GM04503 (cell line): ENCODE results near the gene INPP5D.
A peak's percentile ranks its signal among the peaks of the same experiment; 100 is the strongest.
"Not testable (repeated sequence)": the region's sequence is repeated elsewhere in the genome, so short reads cannot be mapped to it uniquely, and the experiment has no call there.

Source experiments
- DNase-seq: peaks from one replicate; pipeline ENCODE4 v3.0.0-alpha.2; 2012; ENCODE audit warnings: low read depth

INPP5D gene

GRCh38 chr2:233142355-233142897, 82.3 kb downstream of the INPP5D start:
- DNase-seq = no peak

GRCh38 chr2:233143700-233144331, 83.7 kb downstream of the INPP5D start:
- DNase-seq = no peak

GRCh38 chr2:233145726-233146125, 85.6 kb downstream of the INPP5D start:
- no peak for DNase-seq

- no peak for DNase-seq
Observed at GRCh38 chr2:233146194-233146593, 86.1 kb downstream of the INPP5D start.

- no peak for DNase-seq
Observed at GRCh38 chr2:233147136-233147828, 87.1 kb downstream of the INPP5D start.

GRCh38 chr2:233147829-233148167, 87.7 kb downstream of the INPP5D start:
- no peak for DNase-seq

- DNase-seq = no peak
Observed at GRCh38 chr2:233148354-233148753, 88.2 kb downstream of the INPP5D start.

GRCh38 chr2:233152541-233152940, 92.4 kb downstream of the INPP5D start:
- DNase-seq = peak; percentile 3

- DNase-seq = no peak
Observed at GRCh38 chr2:233153146-233153798, 93.1 kb downstream of the INPP5D start.

- no peak for DNase-seq
Observed at GRCh38 chr2:233156001-233156400, 95.9 kb downstream of the INPP5D start.

- DNase-seq = not testable (repeated sequence)
Observed at GRCh38 chr2:233156461-233156860, 96.3 kb downstream of the INPP5D start.

- DNase-seq = no peak
Observed at GRCh38 chr2:233161730-233162129, 101.6 kb downstream of the INPP5D start.

- DNase-seq = no peak
Observed at GRCh38 chr2:233162770-233163169, 102.6 kb downstream of the INPP5D start.

- DNase-seq = no peak
Observed at GRCh38 chr2:233163486-233164103, 103.5 kb downstream of the INPP5D start.

GRCh38 chr2:233164128-233164635, 104.0 kb downstream of the INPP5D start:
- DNase-seq = no peak

- DNase-seq = no peak
Observed at GRCh38 chr2:233164967-233165366, 104.8 kb downstream of the INPP5D start.

GRCh38 chr2:233165543-233165894, 105.4 kb downstream of the INPP5D start:
- no peak for DNase-seq

- no peak for DNase-seq
Observed at GRCh38 chr2:233165895-233166661, 105.9 kb downstream of the INPP5D start.

- no peak for DNase-seq
Observed at GRCh38 chr2:233168445-233168844, 108.3 kb downstream of the INPP5D start.

- no peak for DNase-seq
Observed at GRCh38 chr2:233168919-233169318, 108.8 kb downstream of the INPP5D start.

GRCh38 chr2:233171344-233171743, 111.2 kb downstream of the INPP5D start:
- no peak for DNase-seq

- DNase-seq = no peak
Observed at GRCh38 chr2:233173115-233173514, 113.0 kb downstream of the INPP5D start.
